ENCODE measurements around the gene CELA3B. TPM values are rescaled to one million over a fixed set of nuclear protein-coding genes. Genes with fewer than 3 reads are reported as not detected.
A peak's percentile ranks its signal among the peaks of the same experiment; 100 is the strongest.

The CELA3B gene
- total and polyA plus RNA-seq, 2 of the 13 experiments (the other 11 are each of a cell fraction or from before 2014, with no cell fraction given) = 0.34 TPM; not detected in 1

DNA sequence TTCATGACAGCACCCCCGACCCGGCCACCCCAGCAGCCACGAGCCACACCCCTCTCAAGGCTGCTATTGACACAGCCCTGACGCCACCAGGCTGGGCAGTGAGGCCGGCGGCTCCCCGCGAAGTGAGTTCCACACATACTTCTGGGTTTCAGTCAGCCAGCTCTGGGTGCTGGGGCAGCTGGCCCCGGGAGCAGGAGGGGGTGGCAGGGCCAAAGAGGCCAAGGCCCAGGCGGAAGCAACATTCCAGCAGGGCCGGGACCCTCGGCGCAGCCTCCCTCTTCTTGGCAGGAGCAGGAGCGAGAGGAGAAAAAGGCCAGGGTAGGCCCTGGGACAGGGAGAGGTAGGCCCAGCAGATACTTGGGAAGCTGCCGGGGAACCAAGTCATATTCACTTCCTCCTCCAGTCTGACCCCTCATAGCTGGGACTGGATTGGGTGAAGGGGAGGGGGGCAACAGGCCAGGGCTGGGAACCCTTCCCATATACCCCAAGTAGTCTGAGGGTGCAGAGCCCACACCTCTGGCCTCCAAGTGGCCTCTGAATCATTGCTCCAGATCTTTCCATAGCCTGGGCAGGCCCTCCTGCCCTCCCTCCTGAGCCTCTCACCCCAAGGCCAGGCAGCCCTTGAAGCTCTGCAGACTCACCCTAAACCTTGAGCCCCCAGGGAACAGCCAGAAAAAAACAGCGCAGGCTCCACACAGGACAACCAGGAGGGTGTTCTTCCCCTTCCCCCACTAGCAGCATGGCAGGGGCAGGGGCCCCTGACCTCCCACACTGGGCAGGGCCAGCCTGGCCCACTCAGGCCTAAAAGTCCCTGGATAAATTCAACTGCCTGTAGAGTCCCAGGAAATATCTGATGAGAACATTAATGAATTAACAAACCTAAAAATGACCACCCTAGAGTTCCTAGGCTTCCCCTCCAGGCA lies 45.4 kb upstream of the CELA3B start (continued):
- no peak for TF ChIP-seq MED8 (CRISPR knock-in tag; IDR thresholded peaks at IDR 0.05; ENCODE audit: insufficient replicate concordance)
- TF ChIP-seq RAD51 (IDR thresholded peaks at IDR 0.05; ENCODE audit: borderline replicate concordance) = no peak
- TF ChIP-seq PITX1 (CRISPR knock-in tag; IDR thresholded peaks at IDR 0.05) = no peak
- peak; percentile 48; the same call in 1 of the 2 replicates for TF ChIP-seq ZNF547 (CRISPR knock-in tag; IDR thresholded peaks at IDR 0.05)
- no peak for TF ChIP-seq EHMT2 (IDR thresholded peaks at IDR 0.05; ENCODE audit: borderline replicate concordance, low read depth, low read length)
- no peak for TF ChIP-seq EZH2 (conservative IDR thresholded peaks at IDR 0.05; ENCODE audit: low read depth, low read length)
- TF ChIP-seq, protein P1, sequence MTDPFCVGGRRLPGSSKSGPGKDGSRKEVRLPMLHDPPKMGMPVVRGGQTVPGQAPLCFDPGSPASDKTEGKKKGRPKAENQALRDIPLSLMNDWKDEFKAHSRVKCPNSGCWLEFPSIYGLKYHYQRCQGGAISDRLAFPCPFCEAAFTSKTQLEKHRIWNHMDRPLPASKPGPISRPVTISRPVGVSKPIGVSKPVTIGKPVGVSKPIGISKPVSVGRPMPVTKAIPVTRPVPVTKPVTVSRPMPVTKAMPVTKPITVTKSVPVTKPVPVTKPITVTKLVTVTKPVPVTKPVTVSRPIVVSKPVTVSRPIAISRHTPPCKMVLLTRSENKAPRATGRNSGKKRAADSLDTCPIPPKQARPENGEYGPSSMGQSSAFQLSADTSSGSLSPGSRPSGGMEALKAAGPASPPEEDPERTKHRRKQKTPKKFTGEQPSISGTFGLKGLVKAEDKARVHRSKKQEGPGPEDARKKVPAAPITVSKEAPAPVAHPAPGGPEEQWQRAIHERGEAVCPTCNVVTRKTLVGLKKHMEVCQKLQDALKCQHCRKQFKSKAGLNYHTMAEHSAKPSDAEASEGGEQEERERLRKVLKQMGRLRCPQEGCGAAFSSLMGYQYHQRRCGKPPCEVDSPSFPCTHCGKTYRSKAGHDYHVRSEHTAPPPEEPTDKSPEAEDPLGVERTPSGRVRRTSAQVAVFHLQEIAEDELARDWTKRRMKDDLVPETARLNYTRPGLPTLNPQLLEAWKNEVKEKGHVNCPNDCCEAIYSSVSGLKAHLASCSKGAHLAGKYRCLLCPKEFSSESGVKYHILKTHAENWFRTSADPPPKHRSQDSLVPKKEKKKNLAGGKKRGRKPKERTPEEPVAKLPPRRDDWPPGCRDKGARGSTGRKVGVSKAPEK (CRISPR knock-in tag; IDR thresholded peaks at IDR 0.05; ENCODE audit: borderline replicate concordance) = no peak
- no peak for TF ChIP-seq ZNF619 (CRISPR knock-in tag; IDR thresholded peaks at IDR 0.05)
- TF ChIP-seq, protein P2, sequence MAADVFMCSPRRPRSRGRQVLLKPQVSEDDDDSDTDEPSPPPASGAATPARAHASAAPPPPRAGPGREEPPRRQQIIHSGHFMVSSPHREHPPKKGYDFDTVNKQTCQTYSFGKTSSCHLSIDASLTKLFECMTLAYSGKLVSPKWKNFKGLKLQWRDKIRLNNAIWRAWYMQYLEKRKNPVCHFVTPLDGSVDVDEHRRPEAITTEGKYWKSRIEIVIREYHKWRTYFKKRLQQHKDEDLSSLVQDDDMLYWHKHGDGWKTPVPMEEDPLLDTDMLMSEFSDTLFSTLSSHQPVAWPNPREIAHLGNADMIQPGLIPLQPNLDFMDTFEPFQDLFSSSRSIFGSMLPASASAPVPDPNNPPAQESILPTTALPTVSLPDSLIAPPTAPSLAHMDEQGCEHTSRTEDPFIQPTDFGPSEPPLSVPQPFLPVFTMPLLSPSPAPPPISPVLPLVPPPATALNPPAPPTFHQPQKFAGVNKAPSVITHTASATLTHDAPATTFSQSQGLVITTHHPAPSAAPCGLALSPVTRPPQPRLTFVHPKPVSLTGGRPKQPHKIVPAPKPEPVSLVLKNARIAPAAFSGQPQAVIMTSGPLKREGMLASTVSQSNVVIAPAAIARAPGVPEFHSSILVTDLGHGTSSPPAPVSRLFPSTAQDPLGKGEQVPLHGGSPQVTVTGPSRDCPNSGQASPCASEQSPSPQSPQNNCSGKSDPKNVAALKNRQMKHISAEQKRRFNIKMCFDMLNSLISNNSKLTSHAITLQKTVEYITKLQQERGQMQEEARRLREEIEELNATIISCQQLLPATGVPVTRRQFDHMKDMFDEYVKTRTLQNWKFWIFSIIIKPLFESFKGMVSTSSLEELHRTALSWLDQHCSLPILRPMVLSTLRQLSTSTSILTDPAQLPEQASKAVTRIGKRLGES (CRISPR knock-in tag; IDR thresholded peaks at IDR 0.05; ENCODE audit: borderline replicate concordance) = no peak
- peak; percentile 93 for TF ChIP-seq TBX2 (CRISPR knock-in tag; IDR thresholded peaks at IDR 0.05; ENCODE audit: borderline replicate concordance)
- TF ChIP-seq ZNF30 (CRISPR knock-in tag; IDR thresholded peaks at IDR 0.05) = no peak
- TF ChIP-seq, protein P3, sequence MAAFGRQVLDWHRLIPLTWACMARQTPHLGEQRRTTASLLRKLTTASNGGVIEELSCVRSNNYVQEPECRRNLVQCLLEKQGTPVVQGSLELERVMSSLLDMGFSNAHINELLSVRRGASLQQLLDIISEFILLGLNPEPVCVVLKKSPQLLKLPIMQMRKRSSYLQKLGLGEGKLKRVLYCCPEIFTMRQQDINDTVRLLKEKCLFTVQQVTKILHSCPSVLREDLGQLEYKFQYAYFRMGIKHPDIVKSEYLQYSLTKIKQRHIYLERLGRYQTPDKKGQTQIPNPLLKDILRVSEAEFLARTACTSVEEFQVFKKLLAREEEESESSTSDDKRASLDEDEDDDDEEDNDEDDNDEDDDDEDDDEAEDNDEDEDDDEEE (CRISPR knock-in tag; IDR thresholded peaks at IDR 0.05) = no peak
- TF ChIP-seq NRL (CRISPR knock-in tag; IDR thresholded peaks at IDR 0.05; ENCODE audit: borderline replicate concordance) = peak; percentile 76; the same call in 1 of the 2 replicates
- no peak for TF ChIP-seq MIER2 (CRISPR knock-in tag; IDR thresholded peaks at IDR 0.05)
- no peak for TF ChIP-seq MYNN (CRISPR knock-in tag; IDR thresholded peaks at IDR 0.05; ENCODE audit: low read depth)
- no peak for TF ChIP-seq SOX6 (IDR thresholded peaks at IDR 0.05)
- TF ChIP-seq SOX6 (CRISPR knock-in tag; IDR thresholded peaks at IDR 0.05) = peak; percentile 42
- TF ChIP-seq, protein P4, sequence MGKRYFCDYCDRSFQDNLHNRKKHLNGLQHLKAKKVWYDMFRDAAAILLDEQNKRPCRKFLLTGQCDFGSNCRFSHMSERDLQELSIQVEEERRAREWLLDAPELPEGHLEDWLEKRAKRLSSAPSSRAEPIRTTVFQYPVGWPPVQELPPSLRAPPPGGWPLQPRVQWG (CRISPR knock-in tag; IDR thresholded peaks at IDR 0.05; ENCODE audit: borderline replicate concordance, low read depth) = no peak
- TF ChIP-seq, protein P5, sequence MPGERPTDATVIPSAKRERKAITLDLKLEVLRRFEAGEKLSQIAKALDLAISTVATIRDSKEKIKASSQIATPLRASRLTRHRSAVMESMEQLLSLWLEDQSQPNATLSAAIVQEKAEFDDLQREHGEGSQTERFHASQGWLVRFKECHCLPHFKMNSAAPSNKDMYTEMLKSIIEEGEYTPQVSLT (CRISPR knock-in tag; IDR thresholded peaks at IDR 0.05; ENCODE audit: borderline replicate concordance, low read depth) = no peak
- no peak for TF ChIP-seq SCMH1 (CRISPR knock-in tag; IDR thresholded peaks at IDR 0.05; ENCODE audit: borderline replicate concordance)

Data from HepG2 (cell line).